Tibial nerve (tissue), 4 donors: Measurements from ENCODE around the gene ARF5. TPM values are rescaled to one million over a fixed set of nuclear protein-coding genes. Genes with fewer than 3 reads are reported as not detected.
"Not testable (repeated sequence)": the region's sequence is repeated elsewhere in the genome, so short reads cannot be mapped to it uniquely, and the experiment has no call there.

Experiments
- DNase-seq, 2 donors: peaks; one replicate each; pipeline ENCODE4 v3.0.0-alpha.2; 2019; ENCODE audit warnings: low spot score in 2 of 2
- H3K27ac ChIP-seq, 4 donors: fragments of 200-600 bp; sonication (generic) in 3 of 4; one replicate each; pipeline ENCODE4 v1.5.1; 2017 to 2019; ENCODE audit warnings: mild to moderate bottlenecking in 1 of 4
- H3K27me3 ChIP-seq, 2 donors: fragments of 200-600 bp; sonication (generic) in 1 of 2; one replicate each; pipeline versions ENCODE4 v1.5.1 to v1.6.0; 2017 to 2019
- H3K36me3 ChIP-seq, 3 donors: fragments of 200-600 bp; sonication (generic); one replicate each; pipeline ENCODE4 v1.5.1; 2018 to 2019
- H3K4me1 ChIP-seq, 4 donors: fragments of 200-600 bp; sonication (generic) in 3 of 4; one replicate each; pipeline ENCODE4 v1.5.1; 2017 to 2019
- H3K4me3 ChIP-seq, 4 donors: fragments of 200-600 bp; sonication (generic) in 3 of 4; one replicate each; pipeline ENCODE4 v1.5.1; 2017 to 2019; ENCODE audit warnings: mild to moderate bottlenecking in 1 of 4, moderate library complexity in 1 of 4
- H3K9me3 ChIP-seq, 4 donors: fragments of 200-600 bp; sonication (generic) in 3 of 4; one replicate each; pipeline ENCODE4 v1.5.1; 2017 to 2019
- EP300 ChIP-seq, 2 donors: sonication (generic); formaldehyde crosslinking; IDR thresholded peaks; one replicate each; pipeline ENCODE4 v1.6.1; 2017; ENCODE audit warnings: antibody characterized with exemption in 2 of 2, mild to moderate bottlenecking in 1 of 2
- POLR2A ChIP-seq, 2 donors: fragments of 450-650 bp; IDR thresholded peaks; one replicate each; pipeline ENCODE4 v1.6.1; 2017; ENCODE audit warnings: antibody characterized with exemption in 2 of 2, mild to moderate bottlenecking in 2 of 2, moderate library complexity in 2 of 2
- WGBS, 2 donors: methylation state at CpG; one replicate each; pipeline ENCODE4 v1.1.5; 2018; 5-methylcytosine and 5-hydroxymethylcytosine counted together
- total RNA-seq, 4 donors: library from RNA; depleted of rRNA; stranded (reverse); fragments of >200 nt; gene quantifications; one replicate each; pipeline ENCODE4 v1.1.0, GENCODE V29; 2016
- TF ChIP-seq, protein P1 (sequence below), 5 experiments: fragments of 200-600 bp in 3 of 5; fragments of 450-650 bp in 2 of 5; sonication (generic) in 3 of 5; IDR thresholded peaks; one replicate each; pipeline ENCODE4 v1.5.1; 2016 to 2019; ENCODE audit warnings: antibody characterized with exemption in 5 of 5, mild to moderate bottlenecking in 3 of 5, moderate library complexity in 2 of 5

The ARF5 gene
- total RNA-seq, result 100 to 1,000 TPM; 130 to 142 (median 136) TPM

DNA sequence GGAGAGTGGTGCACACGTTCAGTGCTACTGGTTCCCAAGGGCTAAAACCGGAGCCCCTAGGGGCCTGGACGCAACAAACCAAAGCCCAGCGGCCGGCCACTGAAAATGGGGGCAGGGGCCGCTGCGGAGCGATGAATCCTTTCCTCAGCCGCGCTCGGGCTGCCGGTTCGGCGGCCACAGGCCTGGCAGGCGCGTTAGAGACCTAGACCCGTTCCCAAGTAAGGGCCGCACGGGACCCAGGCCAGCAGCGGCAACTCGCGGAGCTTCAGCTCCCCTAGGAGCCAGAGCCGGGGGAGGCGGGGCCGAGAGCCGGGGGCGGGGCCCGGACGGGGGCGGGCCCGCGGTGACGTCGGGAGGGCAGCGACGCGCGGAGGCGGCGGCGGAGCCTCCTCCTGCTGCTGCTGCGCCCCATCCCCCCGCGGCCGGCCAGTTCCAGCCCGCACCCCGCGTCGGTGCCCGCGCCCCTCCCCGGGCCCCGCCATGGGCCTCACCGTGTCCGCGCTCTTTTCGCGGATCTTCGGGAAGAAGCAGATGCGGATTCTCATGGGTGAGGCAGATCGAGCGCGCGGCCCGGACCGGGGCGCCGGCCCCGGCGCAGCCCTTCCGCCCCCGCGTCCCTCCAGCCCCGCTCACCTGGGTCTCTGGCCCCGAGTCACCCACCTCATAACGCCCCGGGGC is at the start of gene ARF5:
TSS of gene ARF5 (plus strand) at position 393 of the 678 bp plus-strand sequence. CDS start at position 481, 88 bp downstream.
- Histone ChIP-seq H3K27me3 (no peaks in the 10 kb centered on the region), H3K4me1 (peaks cover 0 to 52% (median 34%) of the 10 kb centered on the region in 4 donors), H3K4me3 (peak within 1 kb of the TSS; percentile 90 to 99 (median 94)), H3K36me3 (peaks cover 0 to 38% (median 13%) of the 10 kb centered on the region in 3 donors), H3K9me3 (no peaks in the 10 kb centered on the region), H3K27ac (peak within 1 kb of the TSS; percentile 89 to 98 (median 96))
- peak; percentile 78 to 83 for DNase-seq
- TF ChIP-seq, protein P1, sequence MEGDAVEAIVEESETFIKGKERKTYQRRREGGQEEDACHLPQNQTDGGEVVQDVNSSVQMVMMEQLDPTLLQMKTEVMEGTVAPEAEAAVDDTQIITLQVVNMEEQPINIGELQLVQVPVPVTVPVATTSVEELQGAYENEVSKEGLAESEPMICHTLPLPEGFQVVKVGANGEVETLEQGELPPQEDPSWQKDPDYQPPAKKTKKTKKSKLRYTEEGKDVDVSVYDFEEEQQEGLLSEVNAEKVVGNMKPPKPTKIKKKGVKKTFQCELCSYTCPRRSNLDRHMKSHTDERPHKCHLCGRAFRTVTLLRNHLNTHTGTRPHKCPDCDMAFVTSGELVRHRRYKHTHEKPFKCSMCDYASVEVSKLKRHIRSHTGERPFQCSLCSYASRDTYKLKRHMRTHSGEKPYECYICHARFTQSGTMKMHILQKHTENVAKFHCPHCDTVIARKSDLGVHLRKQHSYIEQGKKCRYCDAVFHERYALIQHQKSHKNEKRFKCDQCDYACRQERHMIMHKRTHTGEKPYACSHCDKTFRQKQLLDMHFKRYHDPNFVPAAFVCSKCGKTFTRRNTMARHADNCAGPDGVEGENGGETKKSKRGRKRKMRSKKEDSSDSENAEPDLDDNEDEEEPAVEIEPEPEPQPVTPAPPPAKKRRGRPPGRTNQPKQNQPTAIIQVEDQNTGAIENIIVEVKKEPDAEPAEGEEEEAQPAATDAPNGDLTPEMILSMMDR (IDR thresholded peaks at IDR 0.05), result peak in 1 of 5 experiments; percentile 19
- TF ChIP-seq EP300 (IDR thresholded peaks at IDR 0.05), result peak in 1 of 2 donors; percentile 87
- TF ChIP-seq POLR2A (IDR thresholded peaks at IDR 0.05), result peak; percentile 28 to 77
- WGBS, 2 donors, result 0 to 2% methylated on average over 8 to 37 of the region's 77 CpGs

DNA sequence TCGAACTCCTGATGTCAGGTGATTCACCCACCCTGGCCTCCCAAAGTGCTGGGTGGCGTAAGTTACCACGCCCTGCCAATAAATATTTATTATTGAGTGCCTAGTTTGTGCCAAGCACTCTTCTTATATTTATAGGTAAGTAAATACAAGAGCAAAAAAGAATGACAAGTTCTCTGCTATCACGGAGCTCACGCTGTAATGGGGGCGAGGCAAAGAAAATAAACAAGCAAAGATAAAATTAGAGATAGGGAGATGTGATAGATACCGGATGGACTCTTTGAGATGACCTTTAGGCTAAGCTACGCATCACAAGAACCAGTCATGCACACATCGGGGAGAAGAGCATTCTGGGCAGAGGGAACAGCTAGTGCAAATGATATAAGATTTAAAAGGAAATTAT is 49.1 kb upstream of the ARF5 start:
- no peak for DNase-seq
- peaks cover 0 to 25% of the 10 kb centered on the region in 2 donors for H3K27me3 ChIP-seq
- H3K9me3 ChIP-seq, result no peaks in the 10 kb centered on the region
- no peak overlapping the region for H3K27ac ChIP-seq
- 87 to 94% methylated on average over 9 of the region's 9 CpGs for WGBS, 2 donors
- TF ChIP-seq POLR2A (IDR thresholded peaks at IDR 0.05) (no peak), EP300 (IDR thresholded peaks at IDR 0.05) (no peak)
- TF ChIP-seq, protein P1 (IDR thresholded peaks at IDR 0.05), result no peak
- no peaks in the 10 kb centered on the region for H3K36me3 ChIP-seq
- H3K4me3 ChIP-seq, result no peak overlapping the region
- H3K4me1 ChIP-seq, result peaks cover 0 to 6% (median 0%) of the 10 kb centered on the region in 4 donors

DNA sequence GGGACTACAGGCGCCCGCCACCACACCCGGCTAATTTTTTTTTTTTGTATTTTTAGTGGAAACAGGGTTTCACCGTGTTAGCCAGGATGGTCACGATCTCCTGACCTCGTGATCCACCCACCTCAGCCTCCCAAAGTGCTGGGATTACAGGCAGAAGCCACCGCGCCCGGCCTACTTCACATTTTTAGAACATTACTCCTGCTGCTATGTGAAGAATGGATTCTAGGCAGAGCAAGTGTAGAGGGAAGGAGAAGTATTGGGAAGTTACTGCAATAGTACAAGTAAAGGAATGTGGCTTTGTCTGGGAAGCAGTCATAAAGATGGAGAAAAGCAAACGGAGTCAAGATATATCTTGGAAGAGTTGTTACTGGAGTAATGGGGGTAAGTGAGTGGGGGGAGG is 47.8 kb upstream of the ARF5 start:
- DNase-seq, H3K4me3 ChIP-seq, H3K4me1 ChIP-seq, H3K36me3 ChIP-seq, H3K27ac ChIP-seq, H3K9me3 ChIP-seq: not testable (repeated sequence)
- H3K27me3 ChIP-seq, result peaks cover 0 to 16% of the 10 kb centered on the region in 2 donors
- 78 to 84% methylated on average over 10 of the region's 10 CpGs for WGBS, 2 donors

DNA sequence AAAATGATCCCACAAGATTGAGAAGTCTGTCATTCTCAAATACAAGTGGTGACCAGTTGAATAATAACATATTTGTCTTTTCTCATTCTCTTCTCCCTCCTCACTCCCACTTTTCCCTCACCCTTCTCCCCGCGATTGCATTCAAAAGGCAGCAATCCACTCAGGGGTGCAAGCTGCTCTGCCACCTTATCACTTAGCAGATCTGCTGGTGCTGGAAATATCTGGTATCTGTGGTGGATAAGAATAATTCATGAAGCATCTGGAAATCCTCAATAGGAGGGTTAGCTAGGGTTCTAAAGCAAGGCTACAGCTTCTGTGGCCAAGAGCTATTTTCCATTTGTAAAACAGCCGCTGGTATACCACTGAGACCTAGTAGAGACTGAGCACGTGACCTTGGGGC is 46.7 kb upstream of the ARF5 start:
- Histone ChIP-seq H3K36me3 (no peaks in the 10 kb centered on the region), H3K9me3 (peaks cover 0 to 13% (median 0%) of the 10 kb centered on the region in 4 donors), H3K4me1 (peaks cover 0 to 6% (median 0%) of the 10 kb centered on the region in 4 donors), H3K4me3 (no peak overlapping the region), H3K27me3 (peaks cover 0 to 16% of the 10 kb centered on the region in 2 donors), H3K27ac (no peak overlapping the region)
- 83 to 92% methylated on average over 4 of the region's 4 CpGs for WGBS, 2 donors
- TF ChIP-seq, protein P1 (IDR thresholded peaks at IDR 0.05), result no peak
- TF ChIP-seq EP300 (IDR thresholded peaks at IDR 0.05) (no peak), POLR2A (IDR thresholded peaks at IDR 0.05) (no peak)
- DNase-seq, result no peak

DNA sequence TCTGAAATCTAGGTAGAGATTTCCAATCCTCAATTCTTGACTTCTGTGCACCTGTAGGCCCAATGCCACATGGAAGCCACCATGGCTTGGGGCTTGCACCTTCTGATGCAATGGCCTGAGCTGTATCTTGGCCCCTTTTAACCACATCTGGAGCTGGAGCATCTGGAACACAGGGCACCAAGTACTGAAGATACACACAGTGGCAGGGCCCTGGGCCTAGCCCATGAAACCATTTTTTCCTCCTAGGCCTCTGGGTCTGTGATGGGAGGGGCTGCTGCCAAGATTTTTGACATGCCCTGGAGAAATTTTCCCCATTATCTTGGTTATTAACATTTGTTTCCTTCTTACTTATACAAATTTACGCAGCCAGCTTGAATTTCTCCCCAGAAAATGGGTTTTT is 41.9 kb upstream of the ARF5 start:
- Histone ChIP-seq H3K9me3 (peaks cover 0 to 14% (median 0%) of the 10 kb centered on the region in 4 donors), H3K4me1 (no peaks in the 10 kb centered on the region), H3K27ac (no peak overlapping the region), H3K36me3 (no peaks in the 10 kb centered on the region), H3K27me3 (no peaks in the 10 kb centered on the region), H3K4me3 (no peak overlapping the region)
- 80 to 83% methylated on average over 1 of the region's 1 CpG for WGBS, 2 donors
- TF ChIP-seq EP300 (IDR thresholded peaks at IDR 0.05), result no peak
- no peak for TF ChIP-seq POLR2A (IDR thresholded peaks at IDR 0.05)
- TF ChIP-seq, protein P1 (IDR thresholded peaks at IDR 0.05), result no peak
- no peak for DNase-seq
